D721Med (cell line): ENCODE data around the gene PLXND1.

ENCODE experiments used
- DNase-seq: peaks from one replicate; pipeline ENCODE4 v3.0.0; 2011; ENCODE audit warnings: low spot score; ENCODE audit not compliant: insufficient read length
- FAIRE-seq: peaks from 2 replicates; lab custom pipeline; 2011; peaks lifted over from hg19 to GRCh38; lab: Jason Lieb, UNC
- CTCF ChIP-seq: IDR thresholded peaks from 2 replicates; pipeline ENCODE4 v1.5.1; 2012; ENCODE audit warnings: mild to moderate bottlenecking, control low read depth; ENCODE audit not compliant: insufficient read depth; ENCODE audit errors: missing control alignments

The PLXND1 gene

DNA sequence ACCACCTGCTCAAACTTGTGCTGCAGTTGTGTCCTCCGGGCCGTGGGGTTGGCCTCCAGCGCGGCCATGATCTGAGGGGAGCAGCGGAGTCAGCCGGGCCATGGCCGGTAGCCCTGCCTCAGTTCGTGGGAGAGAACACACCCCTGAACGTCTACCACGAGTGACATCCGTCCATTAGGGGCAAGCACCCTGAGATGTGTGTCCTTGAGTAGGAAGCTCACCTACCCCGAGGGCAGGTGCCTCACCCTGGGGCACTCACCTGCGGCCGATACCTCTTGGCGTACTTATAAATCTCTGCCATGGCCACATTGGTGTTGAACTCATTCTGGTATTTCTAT, 50.1 kb downstream of the PLXND1 start:
- TF ChIP-seq CTCF = no peak
- no peak for FAIRE-seq
- DNase-seq = no peak

DNA sequence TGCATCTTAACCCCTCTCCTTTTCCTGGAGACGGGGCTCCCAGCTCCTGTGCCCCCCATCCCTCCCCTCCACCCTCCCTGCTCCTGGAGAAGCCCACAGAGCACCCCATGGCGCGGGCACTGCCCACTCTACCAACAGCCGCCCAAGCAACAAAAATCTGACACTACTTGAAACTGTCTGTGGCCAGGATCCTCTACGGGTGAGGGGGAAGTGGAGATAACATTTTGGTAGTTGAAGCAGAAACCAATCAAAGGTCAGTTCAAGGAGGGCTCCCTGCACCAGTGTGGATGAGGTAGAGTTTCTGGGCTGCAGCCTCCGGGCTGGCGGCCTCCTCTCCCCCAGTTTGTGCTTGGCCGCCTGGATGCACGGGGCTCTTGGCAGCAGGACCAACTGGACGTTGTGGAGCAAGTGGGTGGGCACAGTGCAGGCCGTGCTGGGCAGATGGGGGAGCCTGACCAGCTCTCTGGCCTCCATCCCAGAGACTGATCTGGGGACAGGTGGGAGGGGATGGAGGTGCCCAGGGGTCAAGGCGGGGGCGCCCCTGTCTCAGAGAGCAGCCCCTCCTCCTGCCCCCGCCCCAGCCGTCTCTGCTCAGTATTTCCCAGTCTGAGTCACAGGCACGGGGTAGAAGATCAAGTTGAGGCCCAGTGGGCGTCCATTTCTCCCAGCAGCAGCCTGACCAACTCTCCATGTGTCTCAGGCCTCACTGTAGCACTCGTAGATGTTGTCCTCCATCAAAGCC, 50.7 kb downstream of the PLXND1 start:
- DNase-seq (no peak), FAIRE-seq (no peak)
- no peak for TF ChIP-seq CTCF

DNA sequence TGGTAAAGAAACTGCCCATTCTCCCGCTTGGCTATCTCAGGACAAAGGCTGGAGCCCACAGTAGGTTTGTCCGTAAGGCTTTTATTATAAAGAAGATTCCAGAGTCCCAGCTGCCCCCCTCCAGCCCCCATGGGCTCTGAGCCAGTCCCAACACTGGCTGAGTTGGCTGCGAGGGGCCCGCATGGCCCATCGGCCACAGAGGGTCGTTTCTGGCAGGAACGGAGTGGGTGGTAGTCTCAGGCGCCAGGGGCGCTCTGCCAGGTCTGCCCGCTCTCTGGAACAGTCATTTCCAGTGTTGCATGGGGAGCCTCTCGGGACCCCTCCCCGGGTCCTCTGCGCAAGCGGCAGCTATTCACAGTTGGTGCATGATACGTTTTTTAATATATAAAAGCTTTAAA, 51.3 kb downstream of the PLXND1 start:
- FAIRE-seq (no peak), DNase-seq (no peak)
- no peak for TF ChIP-seq CTCF

DNA sequence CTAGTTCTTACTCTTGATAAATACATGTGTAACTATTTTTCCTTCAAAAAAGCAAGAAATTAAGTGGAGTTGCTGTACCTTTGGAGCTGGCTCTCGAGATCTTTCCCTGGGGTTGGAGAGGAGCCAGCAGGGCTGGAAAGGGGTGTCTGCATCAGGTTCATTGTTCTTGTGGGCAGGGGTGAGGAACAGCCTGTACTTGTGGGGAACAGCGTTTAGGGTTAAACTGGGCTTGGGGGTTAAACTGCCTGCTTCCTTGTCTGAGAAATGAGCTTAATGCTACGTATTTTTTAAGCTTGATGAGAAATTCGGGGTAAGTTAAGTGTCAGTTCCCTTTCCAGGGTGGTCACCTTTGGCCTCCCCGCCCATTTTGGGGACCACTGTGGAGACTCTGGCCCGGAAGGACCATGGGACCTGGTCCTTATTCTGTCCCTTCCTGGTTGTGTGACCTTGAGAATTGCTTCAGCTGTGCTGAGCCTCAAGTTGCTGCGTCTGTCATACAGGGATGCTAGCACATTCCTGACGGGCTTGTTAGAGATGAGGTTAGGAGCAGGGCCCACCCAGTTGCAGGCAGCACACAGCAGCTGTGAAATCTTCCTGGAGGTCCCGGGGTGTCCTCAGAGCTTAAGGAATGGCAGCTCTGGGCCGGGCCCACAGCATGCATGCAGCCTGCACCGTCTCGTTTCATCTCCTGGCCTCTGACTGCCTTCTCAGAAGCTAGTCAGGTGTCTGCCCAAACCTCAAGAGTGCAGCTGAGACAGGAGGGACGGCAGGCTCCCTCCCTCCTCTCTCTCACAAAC, 51.9 kb downstream of the PLXND1 start:
- DNase-seq (no peak), FAIRE-seq (no peak)
- TF ChIP-seq CTCF = no peak

- DNase-seq (no peak), FAIRE-seq (no peak)
- TF ChIP-seq CTCF = no peak
Measured at GRCh38 chr3:129553719-129554118, 52.8 kb downstream of the PLXND1 start.

- no peak for TF ChIP-seq CTCF
- FAIRE-seq = no peak
- no peak for DNase-seq
Measured at GRCh38 chr3:129553171-129553570, 53.3 kb downstream of the PLXND1 start.
